ENCODE data around the gene SPDL1. TPM values are rescaled to one million over a fixed set of nuclear protein-coding genes. Genes with fewer than 3 reads are reported as not detected.

The SPDL1 gene
- total RNA-seq, 1 experiment from 2014 or later, result 154 TPM

DNA sequence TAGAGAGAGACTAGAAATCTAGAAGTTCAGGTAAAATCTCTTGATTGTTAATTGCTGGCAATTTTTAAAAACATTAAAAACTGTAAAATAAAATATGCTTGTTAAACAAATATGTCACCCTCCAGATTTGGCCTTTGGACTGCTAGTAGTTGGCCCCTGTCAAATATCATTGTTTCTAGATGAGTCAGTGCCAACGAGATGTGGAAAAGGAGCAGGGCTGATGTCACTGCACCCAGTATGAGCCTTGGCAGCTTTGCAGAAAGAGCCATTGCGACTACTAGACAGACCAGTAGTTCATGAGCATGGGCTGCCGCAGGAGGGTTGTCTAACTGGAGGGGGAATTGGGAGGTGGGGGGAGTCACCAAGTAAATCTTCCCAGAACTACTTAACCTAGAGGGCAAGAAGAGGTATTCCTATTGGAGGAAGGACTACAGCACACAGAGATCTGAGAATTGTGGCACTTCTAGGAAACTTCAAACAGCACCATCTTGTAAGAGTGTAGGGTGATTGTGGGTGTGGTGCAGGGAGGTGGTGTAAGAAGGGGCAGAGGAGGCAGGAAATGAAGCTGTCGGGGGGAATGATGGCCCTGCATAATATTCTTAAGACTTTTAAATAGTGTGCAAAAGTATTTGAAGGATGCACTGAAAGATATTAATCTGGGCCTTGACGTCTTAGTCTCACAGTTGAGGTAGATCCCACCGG, 46.4 kb downstream of the SPDL1 start:
- peak; percentile 74 for DNase-seq (ENCODE audit: low read depth)

DNA sequence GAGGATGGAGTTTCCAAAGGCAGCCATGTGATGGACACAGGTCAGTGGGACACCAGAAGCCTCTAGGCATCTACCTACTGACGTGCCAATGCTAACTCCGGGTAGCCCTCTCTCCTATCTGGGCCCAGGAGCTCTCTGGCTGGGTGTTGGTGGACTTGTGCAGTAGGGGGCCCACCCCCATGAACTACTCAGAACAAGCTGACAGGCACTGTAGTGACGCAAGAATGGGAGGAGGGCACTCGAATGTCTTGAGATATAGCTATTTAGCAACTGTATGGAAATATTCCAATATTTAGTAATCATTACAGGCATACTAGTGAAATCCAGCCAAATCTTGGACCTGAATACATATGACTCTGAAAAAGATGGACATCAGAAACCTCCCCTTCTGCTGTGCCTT, 47.8 kb downstream of the SPDL1 start:
- no peak for DNase-seq (ENCODE audit: low read depth)

DNA sequence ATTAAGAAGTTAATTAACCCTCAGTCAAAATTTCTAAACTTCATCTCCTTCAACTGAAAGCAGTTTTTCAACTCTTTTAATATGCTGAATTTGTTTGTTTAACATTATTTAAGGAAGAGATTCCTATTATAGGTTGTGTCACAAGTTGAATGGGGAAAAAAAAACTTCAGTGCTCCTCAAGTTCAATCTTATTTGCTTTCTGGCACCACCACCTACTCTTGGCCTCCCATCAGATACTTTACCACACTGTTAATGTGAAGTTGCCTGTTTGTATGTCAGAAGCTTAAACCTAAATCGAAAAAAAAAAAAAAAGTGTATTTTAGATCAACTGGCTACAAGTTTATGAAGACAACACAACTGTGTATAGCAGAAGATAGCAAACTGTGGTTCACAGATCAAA, 49.4 kb downstream of the SPDL1 start:
- no peak for DNase-seq (ENCODE audit: low read depth)

DNA sequence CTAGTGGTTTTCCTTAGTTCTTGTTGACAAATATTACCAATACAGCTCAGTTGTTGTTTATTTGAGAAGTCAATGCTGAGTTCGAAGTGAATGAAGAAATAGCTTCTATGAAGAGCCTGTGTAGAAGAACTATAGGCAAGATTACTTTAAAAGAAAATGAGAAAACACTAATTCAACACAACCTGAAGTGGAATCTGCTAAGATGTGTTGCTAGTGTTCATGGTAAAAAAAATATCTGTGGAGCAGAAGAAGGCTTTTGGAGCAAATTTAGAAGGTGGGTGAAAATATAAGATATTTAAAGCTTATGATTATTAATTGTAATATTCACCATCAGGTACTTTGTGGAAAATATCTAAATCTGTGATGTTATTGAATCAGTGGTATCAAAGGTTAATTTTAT, 51.0 kb downstream of the SPDL1 start:
- DNase-seq (ENCODE audit: low read depth), result no peak

DNA sequence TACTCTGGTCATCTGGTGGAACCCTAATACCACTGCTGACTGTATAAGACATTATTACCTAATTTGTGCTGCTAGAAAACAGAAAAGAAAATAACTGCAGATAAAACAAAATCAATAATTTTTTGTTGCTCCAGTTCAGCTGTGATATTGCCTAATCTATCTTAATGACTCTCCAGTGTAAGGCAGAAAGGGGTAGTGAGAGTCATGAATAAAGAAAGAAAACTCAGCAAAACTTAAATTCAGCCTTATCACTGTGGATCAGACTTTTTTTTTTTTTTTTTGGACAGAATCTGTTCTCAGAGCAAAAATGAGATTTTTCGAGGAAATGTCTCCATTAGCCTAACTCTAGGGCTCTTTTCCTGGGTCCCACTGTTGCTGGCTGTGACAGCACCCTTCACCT, 52.4 kb downstream of the SPDL1 start:
- no peak for DNase-seq (ENCODE audit: low read depth)

DNA sequence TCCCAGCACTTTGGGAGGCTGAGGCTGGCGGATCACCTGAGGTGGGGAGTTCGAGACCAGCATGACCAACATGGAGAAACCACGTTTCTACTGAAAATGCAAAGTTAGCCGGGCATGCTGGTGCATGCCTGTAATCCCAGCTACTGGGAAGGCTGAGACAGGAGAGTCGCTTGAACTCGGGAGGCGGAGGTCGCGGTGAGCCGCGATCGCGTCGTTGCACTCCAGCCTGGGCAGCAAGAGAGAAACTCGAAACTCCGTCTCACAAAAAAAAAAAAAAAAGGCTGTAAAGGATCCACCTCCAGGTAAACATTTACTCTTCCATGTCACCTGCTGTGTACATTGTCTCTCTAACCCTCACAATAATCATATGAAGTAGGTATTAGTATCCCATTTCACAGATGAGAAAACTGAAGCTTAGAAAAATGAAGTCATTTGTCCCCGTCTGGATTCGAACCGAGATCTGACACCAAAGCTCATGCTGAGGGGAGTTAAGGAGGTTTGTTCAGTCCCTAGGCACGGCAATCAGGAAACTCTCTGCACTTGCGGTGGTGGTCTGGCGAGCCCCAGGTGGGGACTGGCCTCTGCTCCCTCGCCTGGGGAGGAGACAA, 53.0 kb downstream of the SPDL1 start:
- DNase-seq (ENCODE audit: low read depth), result no peak

DNA sequence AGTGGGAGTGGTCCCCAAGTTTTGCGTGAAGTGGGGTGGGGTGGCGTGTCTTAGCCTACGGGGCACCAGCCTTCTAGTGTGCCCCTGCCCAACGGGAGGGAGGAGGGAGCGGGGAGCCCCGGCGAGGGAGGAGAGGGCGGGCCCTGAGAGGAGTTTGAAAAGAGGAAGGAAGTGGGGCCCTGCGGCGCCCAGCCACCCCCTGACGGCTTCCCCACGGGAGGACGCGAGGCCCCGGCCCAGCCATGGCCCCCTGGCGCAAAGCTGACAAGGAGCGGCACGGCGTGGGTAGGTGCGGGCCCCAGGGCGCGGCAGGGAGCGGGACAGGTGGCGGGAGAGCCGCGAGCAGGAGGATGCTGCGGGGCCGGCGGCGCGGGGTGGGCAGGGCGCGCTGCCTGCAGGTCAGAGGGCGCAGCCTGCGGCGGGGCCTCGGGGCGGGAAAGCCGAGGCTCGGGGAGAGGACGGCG, 53.5 kb downstream of the SPDL1 start, which contains the start of gene DOCK2:
Gene DOCK2, plus strand, starts transcription at position 191 of the 464 bp plus-strand sequence. Its CDS starts 52 bp downstream, at position 243.
- no peak for DNase-seq (ENCODE audit: low read depth)

DNA sequence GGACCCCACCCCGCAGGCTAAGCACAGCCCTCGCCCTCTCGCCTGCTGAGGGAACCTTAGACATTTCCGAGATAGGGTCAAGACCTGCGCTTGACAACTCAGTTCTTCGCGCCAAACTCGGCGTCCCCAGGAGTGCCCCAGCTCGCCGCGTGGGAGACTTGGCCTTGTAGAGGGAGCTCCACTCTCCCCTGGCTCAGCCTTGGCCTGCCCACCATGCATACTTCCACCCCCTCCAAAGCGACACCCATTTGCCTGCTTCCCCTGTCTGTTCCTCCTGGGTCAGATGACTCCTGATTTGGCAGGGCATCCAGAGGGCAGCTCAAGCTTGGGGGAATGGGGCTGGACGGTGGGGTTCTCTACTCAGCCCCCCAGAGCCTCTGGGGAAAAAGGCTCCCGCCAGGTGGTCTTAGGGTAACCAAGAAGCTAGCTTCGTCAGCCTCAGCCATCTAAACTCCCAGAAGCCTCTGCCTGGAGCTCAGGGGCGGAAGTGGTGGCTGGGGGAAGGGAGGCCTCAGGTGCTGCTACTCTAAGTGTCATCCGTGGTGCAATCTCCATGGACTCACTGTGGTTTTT, 54.1 kb downstream of the SPDL1 start:
- no peak for DNase-seq (ENCODE audit: low read depth)

DNA sequence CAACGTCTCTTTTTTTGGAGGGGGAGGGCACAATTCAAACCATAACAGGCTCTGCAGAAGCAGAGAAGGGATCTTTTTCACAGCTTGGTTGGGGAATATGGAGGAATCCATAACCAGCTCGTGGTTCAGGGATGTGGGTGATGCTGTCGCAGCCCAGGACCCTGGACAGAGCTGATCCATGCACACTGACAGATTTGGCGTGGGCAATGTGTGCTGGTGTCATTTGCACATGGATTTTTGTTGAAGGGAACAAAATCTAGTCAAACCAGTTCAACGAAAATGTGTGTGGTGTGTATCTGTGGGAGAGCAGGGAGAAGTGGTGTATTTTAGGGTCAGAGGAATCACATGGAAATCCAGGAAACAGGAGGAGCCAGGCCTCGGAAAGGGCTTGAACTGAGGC, 57.7 kb downstream of the SPDL1 start:
- DNase-seq (ENCODE audit: low read depth), result no peak

DNA sequence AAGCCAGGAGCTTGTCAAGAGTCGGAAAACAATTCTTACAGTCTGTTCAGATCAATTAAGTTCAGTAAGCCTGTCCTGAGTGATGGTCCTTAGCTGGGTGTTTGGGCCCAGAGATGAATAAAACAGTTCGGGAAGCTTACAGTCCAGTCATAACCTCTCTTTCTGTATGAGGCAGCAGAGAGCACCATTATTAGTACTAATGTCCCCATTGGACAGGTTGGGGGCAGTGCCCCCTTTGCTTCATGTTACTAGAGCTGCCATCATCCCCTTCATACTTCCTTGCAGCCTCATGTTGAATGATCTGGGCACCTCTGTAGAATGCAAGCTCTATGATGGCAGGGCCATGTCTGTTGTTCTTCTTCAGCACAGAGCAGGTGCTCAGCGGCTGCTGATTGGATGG, 63.3 kb downstream of the SPDL1 start:
- DNase-seq (ENCODE audit: low read depth), result no peak

DNA sequence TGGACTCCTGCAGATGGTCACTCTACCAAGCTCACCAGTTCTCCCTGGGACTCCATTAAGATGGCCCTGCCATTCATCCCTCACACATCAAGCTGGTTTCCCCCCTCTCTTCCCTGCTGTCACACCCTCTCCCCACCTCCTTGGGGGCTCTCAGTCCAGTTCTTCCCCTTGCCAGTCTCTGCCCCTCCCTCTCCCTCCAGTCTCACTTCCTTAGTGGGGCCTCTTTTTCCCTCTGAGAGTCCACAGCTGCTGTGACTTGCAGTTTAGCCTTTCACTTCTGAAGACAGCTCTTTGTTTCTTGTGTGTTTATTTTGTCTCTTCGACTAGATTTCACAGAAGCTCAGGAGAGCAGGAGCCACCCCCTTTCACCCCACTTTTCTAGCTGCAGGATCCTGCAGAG, 64.0 kb downstream of the SPDL1 start:
- no peak for DNase-seq (ENCODE audit: low read depth)

DNA sequence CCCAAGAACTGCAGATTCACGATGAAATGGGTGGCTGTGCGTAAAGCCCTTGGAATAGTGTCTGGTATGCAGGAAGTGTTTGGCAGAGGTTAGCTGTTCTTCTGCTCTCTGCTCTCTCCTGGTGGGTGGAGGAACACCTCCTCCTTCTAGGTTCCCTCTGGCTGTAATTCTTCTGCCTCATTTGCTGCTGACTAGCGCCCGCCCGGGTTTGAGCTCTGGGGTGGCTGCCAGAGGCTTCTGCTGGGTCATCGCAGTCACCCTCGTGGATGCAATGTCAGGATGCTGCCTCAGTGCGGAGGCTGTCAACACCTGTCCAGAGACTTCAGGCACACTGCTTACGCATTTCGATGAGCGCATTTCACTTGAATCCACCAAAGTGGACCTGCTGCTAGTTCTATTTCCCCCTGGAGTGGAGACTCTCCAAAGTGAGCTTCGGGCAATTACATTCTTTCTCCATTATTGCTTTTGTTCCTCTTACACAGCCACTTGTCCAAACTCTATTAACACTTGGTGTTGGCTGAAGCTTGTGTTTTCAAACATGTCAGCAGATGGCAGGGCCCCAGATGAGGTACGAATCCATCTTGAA, 65.2 kb downstream of the SPDL1 start:
- DNase-seq (ENCODE audit: low read depth), result no peak

DNA sequence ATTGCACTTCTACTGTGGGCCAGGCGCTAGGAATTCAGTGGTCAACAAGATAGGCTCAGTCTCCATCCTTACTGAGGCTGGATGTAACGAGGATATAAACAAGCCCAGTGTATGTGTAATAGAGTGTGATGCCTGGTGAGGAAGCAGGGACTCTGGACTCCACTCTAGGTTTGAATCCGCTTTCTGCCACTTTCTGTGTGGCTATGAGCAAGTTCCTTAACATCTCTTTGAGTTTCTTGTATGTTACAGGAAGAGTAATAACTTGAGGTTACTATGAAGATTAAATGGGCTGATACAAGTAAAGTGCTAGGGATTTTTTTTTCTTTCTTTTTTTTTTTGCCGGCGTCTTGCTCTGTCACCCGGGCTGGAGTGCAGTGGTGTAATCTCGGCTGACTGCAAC, 65.9 kb downstream of the SPDL1 start:
- DNase-seq (ENCODE audit: low read depth), result no peak

DNA sequence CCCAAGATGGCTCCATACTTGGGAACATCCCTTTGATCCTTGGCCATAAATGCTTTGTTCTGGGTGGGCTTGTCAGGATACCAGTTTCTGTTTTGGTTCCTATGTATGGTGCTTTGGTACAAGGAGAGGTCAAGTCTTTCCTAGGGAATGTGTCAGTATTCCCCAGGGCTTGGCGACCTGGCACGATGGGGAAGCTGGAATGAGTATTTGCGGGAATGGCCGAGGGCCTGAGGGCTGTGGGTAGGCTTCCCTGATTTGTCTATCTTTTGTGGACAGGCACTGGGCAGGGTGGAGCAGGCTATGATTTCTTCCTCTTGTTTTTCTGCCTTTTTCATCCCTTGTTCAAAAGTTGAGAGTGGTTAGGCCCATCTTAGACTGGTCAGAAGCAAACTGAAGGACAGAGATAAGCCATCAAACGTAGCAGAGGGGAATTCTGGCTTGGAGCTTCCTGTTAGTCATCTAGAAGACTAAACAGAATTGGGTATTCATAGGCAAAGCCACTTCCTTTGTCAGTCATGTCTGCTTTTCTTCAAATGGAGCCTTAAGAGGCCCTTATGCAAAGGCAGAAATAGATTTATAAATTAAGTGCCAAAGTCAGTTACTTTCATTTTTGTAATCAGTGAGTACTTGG, 67.2 kb downstream of the SPDL1 start:
- peak; percentile 43 for DNase-seq (ENCODE audit: low read depth)

DNA sequence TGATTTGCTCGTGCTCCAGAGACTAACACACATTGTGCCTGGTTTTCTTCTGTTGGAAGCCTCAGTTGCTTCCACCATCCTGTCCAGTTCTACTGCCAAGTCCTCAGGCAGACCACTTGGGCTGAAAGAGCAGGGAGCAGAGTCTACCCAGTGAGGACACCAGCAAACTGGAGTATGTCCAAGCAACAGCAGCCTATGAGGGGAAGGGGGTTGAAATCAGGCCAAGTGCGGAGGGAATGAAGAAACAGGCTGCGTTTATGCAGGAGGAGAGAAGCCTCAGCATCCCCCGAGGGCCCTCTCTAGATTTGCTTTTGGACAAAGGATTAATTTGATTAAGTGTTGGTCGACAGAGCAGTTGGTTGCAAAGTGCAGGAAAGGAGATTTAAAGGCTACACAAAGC, 68.0 kb downstream of the SPDL1 start:
- DNase-seq (ENCODE audit: low read depth), result no peak

DNA sequence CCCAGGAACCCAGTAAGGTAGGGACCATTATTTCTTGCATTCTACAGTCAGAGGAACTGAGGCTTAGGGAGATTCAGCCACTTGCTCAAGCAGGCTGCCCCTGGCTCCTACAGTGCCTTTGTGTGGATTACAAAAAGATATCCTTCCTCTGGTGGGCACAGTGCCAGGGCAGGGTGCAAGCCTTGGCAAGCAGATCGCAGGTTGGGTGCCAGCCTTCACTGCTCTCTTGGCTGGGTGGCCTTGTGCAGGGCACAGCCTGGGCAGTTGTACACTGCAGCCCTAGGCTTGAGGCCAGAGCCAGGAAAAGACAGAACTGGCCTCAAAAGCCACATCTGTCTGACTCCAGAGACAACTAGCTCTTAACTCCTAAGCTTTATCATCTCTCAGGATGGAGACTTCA, 68.5 kb downstream of the SPDL1 start:
- no peak for DNase-seq (ENCODE audit: low read depth)

DNA sequence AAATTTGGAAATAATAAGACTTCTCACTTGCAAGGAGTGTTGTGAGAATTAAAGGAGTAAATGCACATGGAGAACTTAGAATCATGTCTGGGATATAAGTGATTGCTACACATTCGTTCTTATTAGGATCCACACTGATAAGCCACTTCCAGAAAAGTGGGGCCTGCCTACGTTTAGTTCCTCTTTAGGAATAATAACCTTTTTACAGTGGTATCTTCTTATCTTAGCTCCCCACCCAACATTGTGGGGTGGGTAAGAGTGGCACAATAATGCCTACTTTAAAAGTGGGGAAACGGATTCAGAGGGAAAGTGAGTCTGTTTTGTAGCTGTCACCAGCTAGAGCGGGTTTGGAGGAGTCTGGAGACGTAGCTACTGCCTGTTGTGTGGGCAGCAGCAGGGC, 69.5 kb downstream of the SPDL1 start:
- no peak for DNase-seq (ENCODE audit: low read depth)

Other genes with a start within 250 kb of the SPDL1 start
- gene DOCK2, start 53.5 kb downstream of the SPDL1 start, total RNA-seq (2014; rRNA removed), result 6.1 and 9.9 TPM in 2 replicates

All from LHCN-M2 (cell line).